CD4-positive, alpha-beta memory T cell (primary cell): ENCODE measurements around the gene SLC6A6. TPM values are rescaled to one million over a fixed set of nuclear protein-coding genes. Genes with fewer than 3 reads are reported as not detected.

Experiments used
- CTCF ChIA-PET: fragments of 350-600 bp; sonication (Branson Sonifier 250); formaldehyde crosslinking; loops from one replicate; lab custom pipeline; 2021; ENCODE audit warnings: inconsistent platforms; ENCODE audit not compliant: partially characterized antibody; lab: Charles Lee
- POLR2A ChIA-PET: fragments of 350-600 bp; sonication (Branson Sonifier 250); formaldehyde crosslinking; loops from one replicate; lab custom pipeline; 2021; ENCODE audit not compliant: partially characterized antibody; lab: Charles Lee
- DNase-seq, 5 donors: peaks; one replicate each; pipeline versions ENCODE4 v3.0.0 to v3.0.0-alpha.2; 2020 to 2022; ENCODE audit warnings: mixed read lengths in 1 of 5
- H3K27ac ChIP-seq: one replicate; pipeline ENCODE4 v1.7.0; 2013; ENCODE audit warnings: low read depth, low read length
- H3K27me3 ChIP-seq: 2 replicates; pipeline ENCODE4 v1.7.0; 2013; ENCODE audit warnings: mild to moderate bottlenecking, low read length, moderate library complexity; ENCODE audit not compliant: insufficient read depth
- H3K36me3 ChIP-seq: 2 replicates; pipeline ENCODE4 v1.7.0; 2013; ENCODE audit warnings: mild to moderate bottlenecking, low read length, moderate library complexity; ENCODE audit not compliant: insufficient read depth
- H3K4me1 ChIP-seq: 2 replicates; pipeline ENCODE4 v1.7.0; 2013; ENCODE audit warnings: mild to moderate bottlenecking, low read length, moderate library complexity; ENCODE audit not compliant: insufficient read depth
- H3K4me3 ChIP-seq, 2 donors: one replicate each; pipeline ENCODE4 v1.7.0; 2013; ENCODE audit warnings: low read length in 2 of 2, mild to moderate bottlenecking in 1 of 2
- H3K9me3 ChIP-seq, 2 donors: one replicate each; pipeline ENCODE4 v1.7.0; 2013; ENCODE audit warnings: low read length in 2 of 2, control low read depth in 1 of 2; ENCODE audit not compliant: control insufficient read depth in 1 of 2
- H3K27ac Mint-ChIP-seq, 7 donors: one replicate each; pipeline ENCODE4 v1.8.0; 2020 to 2021; ENCODE audit warnings: mixed read lengths in 7 of 7, mild to moderate bottlenecking in 6 of 7, inconsistent platforms in 3 of 7, moderate library complexity in 3 of 7
- H3K27me3 Mint-ChIP-seq, 2 donors: one replicate each; pipeline ENCODE4 v1.8.0; 2020 to 2021; ENCODE audit warnings: mixed read lengths in 2 of 2
- H3K36me3 Mint-ChIP-seq, 2 donors: one replicate each; pipeline ENCODE4 v1.8.0; 2020 to 2021; ENCODE audit warnings: mixed read lengths in 2 of 2, inconsistent platforms in 1 of 2, mild to moderate bottlenecking in 1 of 2
- H3K4me1 Mint-ChIP-seq, 4 donors: one replicate each; pipeline ENCODE4 v1.8.0; 2020 to 2021; ENCODE audit warnings: mixed read lengths in 4 of 4, mild to moderate bottlenecking in 1 of 4
- H3K4me3 Mint-ChIP-seq, 8 donors: one replicate each; pipeline ENCODE4 v1.8.0; 2020 to 2021; ENCODE audit warnings: mixed read lengths in 8 of 8, mild to moderate bottlenecking in 7 of 8, moderate library complexity in 6 of 8, inconsistent platforms in 3 of 8
- H3K9me3 Mint-ChIP-seq, 8 donors: one replicate each; pipeline ENCODE4 v1.8.0; 2020 to 2021; ENCODE audit warnings: mixed read lengths in 8 of 8, mild to moderate bottlenecking in 5 of 8, inconsistent platforms in 3 of 8, moderate library complexity in 1 of 8
- intact Hi-C: fragments of 100-400 bp; cut with micrococcal nuclease; formaldehyde crosslinking; loops from one replicate; pipeline ENCODE4 v1.15.1; 2023
- polyA plus RNA-seq, 2 donors: library from polyadenylated mRNA; unstranded; fragments of 300-500 nt; fragmentation: Illumina TruSeq; gene quantifications; one replicate each; pipeline ENCODE4 v1.2.3, GENCODE V29; 2021
- total RNA-seq, 2 experiments: library from RNA; stranded (reverse); gene quantifications; one replicate each; pipeline ENCODE4 v1.2.3, GENCODE V29; 2021

SLC6A6 gene
- total and polyA plus RNA-seq, 4 experiments from 2014 or later = 3.8 to 51.8 (median 29.7) TPM

- H3K36me3 Mint-ChIP-seq = no peaks in the 10 kb centered on the region
- CTCF ChIA-PET = interaction anchor here (1.1 to 2.2 kb wide), 3 partner anchors 93 to 134 kb away, joined by 3 to 5 read pairs (median 4); no protein-coding TSS in a partner anchor
These were observed 27.9 kb upstream of the SLC6A6 start for GRCh38 chr3:14374444-14374883.

GRCh38 chr3:14375192-14375591 is 27.2 kb upstream of the SLC6A6 start:
- Mint-ChIP-seq H3K27me3 (no peaks in the 10 kb centered on the region), H3K4me1 (peaks cover 14 to 30% (median 21%) of the 10 kb centered on the region in 4 donors), H3K36me3 (no peaks in the 10 kb centered on the region), H3K9me3 (peaks cover 0 to 1% (median 0%) of the 10 kb centered on the region in 8 donors), H3K27ac (no peak overlapping the region), H3K4me3 (no peak overlapping the region)
- H3K36me3 ChIP-seq = no peaks in the 10 kb centered on the region
- intact Hi-C loops = no loop called here
- H3K27me3 ChIP-seq = no peaks in the 10 kb centered on the region
- peaks cover 22% of the 10 kb centered on the region for H3K4me1 ChIP-seq
- H3K27ac ChIP-seq = no peak overlapping the region
- H3K4me3 ChIP-seq = no peak overlapping the region
- no peak for DNase-seq
- H3K9me3 ChIP-seq = no peaks in the 10 kb centered on the region
- CTCF ChIA-PET = interaction anchor here (1.1 to 2.2 kb wide), 3 partner anchors 92 to 133 kb away, joined by 3 to 5 read pairs (median 4); no protein-coding TSS in a partner anchor
- POLR2A ChIA-PET = no interaction called here

More at GRCh38 chr3:14374444-14374883, 27.9 kb upstream of the SLC6A6 start:
- no peak for DNase-seq
- H3K27ac Mint-ChIP-seq = no peak overlapping the region
- no peak overlapping the region for H3K4me3 ChIP-seq
- peaks cover 22% of the 10 kb centered on the region for H3K4me1 ChIP-seq
- H3K27me3 Mint-ChIP-seq = no peaks in the 10 kb centered on the region
- H3K4me3 Mint-ChIP-seq = no peak overlapping the region
- no peaks in the 10 kb centered on the region for H3K36me3 ChIP-seq
- no peaks in the 10 kb centered on the region for H3K27me3 ChIP-seq
- intact Hi-C loops = no loop called here
- POLR2A ChIA-PET = no interaction called here
- H3K9me3 ChIP-seq = no peaks in the 10 kb centered on the region
- H3K4me1 Mint-ChIP-seq = peaks cover 14 to 30% (median 21%) of the 10 kb centered on the region in 4 donors
- H3K9me3 Mint-ChIP-seq = peaks cover 0 to 1% (median 0%) of the 10 kb centered on the region in 8 donors
- H3K27ac ChIP-seq = no peak overlapping the region

- Histone ChIP-seq H3K4me3 (no peak overlapping the region), H3K9me3 (no peaks in the 10 kb centered on the region), H3K36me3 (no peaks in the 10 kb centered on the region), H3K27me3 (no peaks in the 10 kb centered on the region), H3K4me1 (peaks cover 22% of the 10 kb centered on the region), H3K27ac (no peak overlapping the region)
- intact Hi-C loops = no loop called here
- POLR2A ChIA-PET = interaction anchor here (1.4 kb wide), 1 partner anchor 56 kb away, joined by 7 read pairs; no protein-coding TSS in a partner anchor
- CTCF ChIA-PET = interaction anchor here (1.8 to 2.2 kb wide), 2 partner anchors 86 to 116 kb away, joined by 4 to 6 read pairs; no protein-coding TSS in a partner anchor
- Mint-ChIP-seq H3K4me1 (peaks cover 15 to 30% (median 21%) of the 10 kb centered on the region in 4 donors), H3K9me3 (peaks cover 0 to 4% (median 1%) of the 10 kb centered on the region in 8 donors), H3K36me3 (no peaks in the 10 kb centered on the region), H3K27ac (peak overlapping the region in 2 of 7 donors; percentile 86 to 87), H3K4me3 (peak overlapping the region in 1 of 8 donors; percentile 15), H3K27me3 (no peaks in the 10 kb centered on the region)
- DNase-seq = no peak
These were observed 25.9 kb upstream of the SLC6A6 start for GRCh38 chr3:14376348-14377043.

DNA sequence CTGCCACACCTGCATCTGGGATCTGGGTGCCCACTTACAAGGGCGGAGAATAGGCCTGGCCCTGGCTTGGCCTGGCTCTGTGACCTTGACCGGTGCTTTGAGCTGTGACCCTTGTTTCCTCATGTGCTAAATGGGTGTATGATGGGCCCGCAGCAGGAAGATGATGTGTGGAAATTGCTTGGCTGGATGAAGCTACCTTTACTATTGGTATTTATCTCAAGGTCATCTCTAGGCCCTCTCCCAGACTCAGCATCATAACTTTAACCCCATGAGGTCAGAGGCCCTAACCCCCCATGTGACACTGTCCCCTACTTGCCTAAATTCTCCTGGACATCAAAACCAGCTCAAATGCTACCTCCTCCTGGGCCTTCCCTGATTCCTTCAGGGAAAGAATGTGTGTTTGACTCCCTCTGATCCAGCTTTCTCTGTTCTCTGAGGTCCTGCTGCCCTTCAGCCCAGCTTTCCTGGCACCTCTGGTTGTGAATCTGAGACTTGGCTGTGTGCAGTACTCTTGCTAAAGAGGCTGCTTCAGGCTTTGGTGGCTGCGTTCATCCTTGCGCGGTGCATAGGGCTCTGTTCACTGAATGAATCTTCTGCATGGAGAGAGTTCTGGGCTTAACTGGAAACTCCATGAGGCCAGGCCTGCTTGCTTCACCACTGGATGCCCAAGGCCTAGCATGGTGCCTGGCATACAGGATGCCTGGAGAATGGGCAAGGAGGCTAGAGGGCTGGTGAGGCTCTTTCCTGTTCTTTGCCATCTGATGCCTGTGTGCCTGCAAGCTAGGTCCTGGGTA is 25.2 kb upstream of the SLC6A6 start:
- ChIA-PET CTCF (interaction anchor here (2.2 kb wide), 1 partner anchor 85 kb away, joined by 6 read pairs; no protein-coding TSS in a partner anchor), POLR2A (interaction anchor here (0.9 to 1.8 kb wide), 4 partner anchors 25 to 91 kb away, joined by 3 to 14 read pairs (median 6); partner anchors contain the start of gene SLC6A6)
- H3K4me3 Mint-ChIP-seq = peak overlapping the region in 6 of 8 donors; percentile 43 to 80 (median 52)
- peaks cover 15 to 30% (median 21%) of the 10 kb centered on the region in 4 donors for H3K4me1 Mint-ChIP-seq
- Histone ChIP-seq H3K27ac (no peak overlapping the region), H3K27me3 (no peaks in the 10 kb centered on the region), H3K36me3 (no peaks in the 10 kb centered on the region), H3K9me3 (no peaks in the 10 kb centered on the region), H3K4me3 (no peak overlapping the region), H3K4me1 (peaks cover 22% of the 10 kb centered on the region)
- DNase-seq = no peak
- peaks cover 0 to 4% (median 1%) of the 10 kb centered on the region in 8 donors for H3K9me3 Mint-ChIP-seq
- H3K36me3 Mint-ChIP-seq = no peaks in the 10 kb centered on the region
- no peaks in the 10 kb centered on the region for H3K27me3 Mint-ChIP-seq
- intact Hi-C loops = no loop called here
- peak overlapping the region; percentile 72 to 92 (median 87) for H3K27ac Mint-ChIP-seq

DNA sequence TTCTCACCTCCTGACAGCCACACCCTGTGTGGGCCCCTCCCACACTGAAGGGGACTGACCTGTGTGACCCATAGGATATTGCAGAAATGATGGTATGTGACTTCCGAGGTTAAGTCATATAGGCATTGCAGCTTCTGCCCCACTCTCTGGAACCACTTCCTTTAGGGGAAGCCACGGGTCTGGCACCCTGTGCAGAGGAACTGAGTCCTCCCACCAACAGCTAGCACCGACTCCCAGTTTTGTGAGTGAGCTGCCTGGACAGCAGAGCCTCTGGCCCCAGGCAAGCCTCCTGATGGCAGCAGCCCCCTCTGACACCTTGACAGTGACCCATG is 24.6 kb upstream of the SLC6A6 start:
- intact Hi-C loops = no loop called here
- peak; percentile 14 to 49 (median 26) for DNase-seq
- H3K27ac ChIP-seq = no peak overlapping the region
- no peaks in the 10 kb centered on the region for H3K9me3 ChIP-seq
- no peaks in the 10 kb centered on the region for H3K36me3 ChIP-seq
- ChIA-PET CTCF (interaction anchor here (2.2 kb wide), 1 partner anchor 84 kb away, joined by 6 read pairs; no protein-coding TSS in a partner anchor), POLR2A (interaction anchor here (0.9 to 1.8 kb wide), 4 partner anchors 24 to 91 kb away, joined by 3 to 14 read pairs (median 6); partner anchors contain the start of gene SLC6A6)
- Mint-ChIP-seq H3K9me3 (peaks cover 0 to 4% (median 1%) of the 10 kb centered on the region in 8 donors), H3K4me1 (peaks cover 15 to 30% (median 21%) of the 10 kb centered on the region in 4 donors), H3K4me3 (peak overlapping the region in 7 of 8 donors; percentile 43 to 80 (median 53)), H3K27me3 (no peaks in the 10 kb centered on the region), H3K36me3 (no peaks in the 10 kb centered on the region), H3K27ac (peak overlapping the region; percentile 72 to 92 (median 87))
- H3K4me1 ChIP-seq = peaks cover 22% of the 10 kb centered on the region
- H3K4me3 ChIP-seq = no peak overlapping the region
- no peaks in the 10 kb centered on the region for H3K27me3 ChIP-seq

GRCh38 chr3:14378415-14378814 is 24.0 kb upstream of the SLC6A6 start:
- no peak overlapping the region for H3K27ac ChIP-seq
- POLR2A ChIA-PET = interaction anchor here (1.7 to 1.8 kb wide), 2 partner anchors 24 to 47 kb away, joined by 4 to 14 read pairs; partner anchors contain the start of gene SLC6A6
- Mint-ChIP-seq H3K4me3 (no peak overlapping the region), H3K9me3 (peaks cover 0 to 4% (median 1%) of the 10 kb centered on the region in 8 donors), H3K36me3 (no peaks in the 10 kb centered on the region), H3K4me1 (peaks cover 15 to 30% (median 21%) of the 10 kb centered on the region in 4 donors), H3K27ac (peak overlapping the region in 3 of 7 donors; percentile 72 to 92 (median 90)), H3K27me3 (no peaks in the 10 kb centered on the region)
- intact Hi-C loops = no loop called here
- H3K9me3 ChIP-seq = no peaks in the 10 kb centered on the region
- DNase-seq = no peak
- H3K4me1 ChIP-seq = peaks cover 22% of the 10 kb centered on the region
- no peaks in the 10 kb centered on the region for H3K27me3 ChIP-seq
- H3K4me3 ChIP-seq = no peak overlapping the region
- CTCF ChIA-PET = interaction anchor here (2.2 kb wide), 1 partner anchor 84 kb away, joined by 6 read pairs; no protein-coding TSS in a partner anchor
- no peaks in the 10 kb centered on the region for H3K36me3 ChIP-seq
